Activated CD4-positive, alpha-beta T cell treated with anti-CD3 and anti-CD28 coated beads, Interleukin-2, amount 50 U/mL, for 48 hours (primary cell): ENCODE results near the gene SLC23A1.
"Not testable (repeated sequence)": the region's sequence is repeated elsewhere in the genome, so short reads cannot be mapped to it uniquely, and the experiment has no call there.

Experiments
- DNase-seq, 2 experiments: peaks; one replicate each; pipeline ENCODE4 v3.0.0-alpha.2; 2020

Gene SLC23A1

DNA sequence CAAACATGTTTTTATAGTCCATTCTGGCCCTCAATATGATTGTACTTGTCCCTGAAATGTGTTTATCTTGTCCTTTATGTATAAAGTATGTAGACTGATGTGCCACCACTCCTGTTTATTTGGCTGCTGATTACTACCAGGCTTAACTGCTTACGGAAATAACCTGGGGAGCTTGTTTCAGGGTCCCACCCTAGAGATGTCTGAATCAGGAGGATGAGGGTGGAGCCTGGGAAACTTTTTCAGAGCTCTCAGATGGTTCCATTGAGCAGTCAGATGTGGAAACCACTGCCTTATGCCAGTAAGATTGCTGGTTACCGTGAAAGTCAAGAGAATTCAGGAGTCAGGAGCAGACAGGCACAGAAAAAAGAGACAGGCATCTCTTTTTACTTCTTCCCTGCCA is 19.2 kb downstream of the SLC23A1 start:
- DNase-seq = no peak

DNA sequence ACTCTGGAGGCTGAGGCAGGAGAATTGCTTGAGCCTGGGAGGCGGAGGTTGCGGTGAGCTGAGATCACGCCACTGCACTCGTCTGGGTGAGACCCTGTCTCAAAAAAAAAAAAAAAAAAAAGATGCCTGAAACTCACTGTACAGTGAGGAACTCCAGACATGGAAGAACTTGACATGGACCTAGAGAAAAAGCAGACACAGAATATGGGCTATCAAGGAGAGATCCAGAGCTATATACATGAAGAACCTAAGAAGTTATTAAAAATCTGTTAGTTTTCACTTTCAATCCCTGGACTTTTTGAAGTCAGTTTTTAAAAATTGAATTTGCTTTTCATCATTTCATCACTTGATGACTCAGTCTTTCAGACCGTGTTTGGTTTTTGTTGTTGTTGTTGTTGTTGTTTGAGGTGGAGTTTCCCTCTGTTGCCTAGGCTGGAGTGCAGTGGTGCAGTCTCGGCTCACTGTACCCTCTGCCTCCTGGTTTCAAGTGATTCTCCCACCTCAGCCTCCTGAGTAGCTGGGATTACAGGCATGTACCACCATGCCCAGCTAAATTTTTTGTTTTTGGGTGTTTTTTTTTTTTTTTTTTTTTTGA is 21.2 kb downstream of the SLC23A1 start:
- no peak for DNase-seq

DNA sequence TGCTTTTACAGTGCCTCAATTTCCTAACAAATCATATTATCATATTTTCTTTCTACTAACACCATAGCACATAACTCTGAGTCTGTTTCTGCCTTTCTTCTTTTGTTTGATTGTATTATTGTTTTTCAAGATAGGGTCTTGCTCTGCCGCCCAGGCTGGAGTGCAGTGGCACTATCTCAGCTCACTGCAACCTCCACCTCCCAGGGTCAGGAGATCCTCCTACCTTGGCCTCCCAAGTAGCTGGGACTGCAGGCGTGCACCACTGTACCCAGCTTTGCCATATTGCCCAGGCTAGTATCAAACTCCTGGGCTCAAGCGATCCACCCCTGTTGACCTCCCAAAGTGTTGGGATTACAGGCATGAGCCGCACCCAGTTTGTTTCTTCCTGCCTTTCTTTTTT is 22.7 kb downstream of the SLC23A1 start:
- no peak for DNase-seq

DNA sequence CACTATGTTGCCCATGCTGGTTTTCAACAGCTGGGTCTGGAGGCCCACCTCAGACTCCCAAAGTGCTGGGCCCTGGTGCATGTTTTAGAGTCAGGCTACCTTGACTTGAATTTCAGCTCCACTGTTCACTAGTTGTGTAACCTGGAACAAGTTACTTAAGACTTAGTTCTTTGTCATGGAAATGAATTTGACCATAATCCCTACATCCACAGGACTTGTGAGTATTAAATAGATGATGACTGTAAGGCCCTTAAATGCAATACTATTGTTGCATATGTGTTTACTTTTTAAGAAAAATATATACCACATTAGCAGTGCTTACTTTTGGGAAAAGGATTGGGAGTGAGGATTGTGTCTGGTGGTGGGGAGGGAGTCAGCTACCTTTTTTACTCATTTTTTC is 25.0 kb downstream of the SLC23A1 start:
- DNase-seq = no peak

DNA sequence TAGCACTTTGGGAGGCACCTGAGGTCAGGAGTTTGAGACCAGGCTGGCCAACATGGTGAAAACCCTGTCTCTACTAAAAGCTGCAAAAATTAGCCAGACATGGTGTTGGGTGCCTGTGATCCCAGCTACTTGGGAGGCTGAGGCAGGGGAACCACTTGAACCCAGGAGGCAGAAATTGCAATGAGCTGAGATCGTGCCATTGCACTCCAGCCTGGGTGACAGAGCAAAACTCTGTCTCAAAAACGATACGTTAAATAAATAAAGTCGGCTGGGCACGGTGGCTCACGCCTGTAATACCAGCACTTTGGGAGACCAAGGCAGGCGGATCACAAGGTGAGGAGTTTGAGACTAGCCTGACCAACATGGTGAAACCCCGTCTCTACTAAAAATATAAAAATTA is 27.2 kb downstream of the SLC23A1 start:
- DNase-seq = not testable (repeated sequence)

DNA sequence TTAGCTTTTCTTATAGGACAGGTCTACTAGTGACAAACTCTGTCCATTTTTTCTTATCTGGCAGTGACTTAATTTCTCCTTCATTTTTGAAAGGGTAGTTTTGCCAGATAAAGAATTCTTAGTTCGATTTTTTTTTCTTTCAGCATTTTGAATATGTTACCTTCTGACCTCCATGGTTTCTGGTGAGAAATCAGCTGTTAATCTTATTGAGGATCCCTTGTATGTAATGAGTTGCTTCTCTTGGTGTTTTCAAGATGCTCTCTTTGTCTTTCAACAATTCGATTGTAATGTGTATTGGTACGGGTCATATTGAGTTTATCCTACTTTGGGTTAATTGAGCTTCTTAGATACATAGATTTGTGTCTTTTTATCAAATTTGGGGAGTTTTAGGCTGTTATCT is 28.9 kb downstream of the SLC23A1 start:
- no peak for DNase-seq

DNA sequence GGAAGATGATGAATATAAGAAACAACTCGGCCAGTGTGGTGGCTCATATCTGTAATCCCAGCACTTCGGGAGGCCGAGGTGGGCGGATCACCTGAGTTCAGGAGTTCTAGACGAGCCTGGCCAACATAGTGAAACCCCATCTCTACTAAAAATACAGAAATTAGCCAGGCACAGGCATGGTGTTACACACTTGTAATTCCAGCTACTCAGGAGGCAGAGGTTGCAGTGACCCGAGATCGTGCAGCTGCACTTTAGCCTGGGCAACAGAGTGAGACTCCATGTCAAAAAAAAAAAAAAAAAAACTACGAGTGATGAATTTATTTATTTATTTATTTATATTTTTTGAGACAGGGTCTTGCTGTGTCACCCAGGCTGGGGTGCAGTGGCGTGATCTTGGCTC is 35.2 kb downstream of the SLC23A1 start:
- DNase-seq = not testable (repeated sequence)

DNA sequence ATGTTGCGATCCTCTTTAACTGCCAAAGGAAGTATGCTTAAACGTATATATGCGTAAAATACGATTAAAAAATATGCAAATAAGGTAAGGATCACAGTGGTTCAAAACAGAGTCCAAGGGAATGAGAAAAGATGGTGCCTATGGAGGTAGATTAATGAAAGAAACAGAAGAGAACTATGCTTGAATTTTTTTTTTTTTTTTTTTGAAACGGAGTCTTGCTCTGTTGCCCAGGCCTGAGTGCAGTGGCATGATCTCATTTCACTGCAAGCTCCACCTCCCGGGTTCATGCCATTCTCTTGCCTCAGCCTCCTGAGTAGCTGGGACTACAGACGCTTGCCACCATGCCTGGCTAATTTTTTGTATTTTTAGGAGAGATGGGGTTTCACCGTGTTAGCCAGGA is 37.7 kb downstream of the SLC23A1 start:
- not testable (repeated sequence) for DNase-seq

DNA sequence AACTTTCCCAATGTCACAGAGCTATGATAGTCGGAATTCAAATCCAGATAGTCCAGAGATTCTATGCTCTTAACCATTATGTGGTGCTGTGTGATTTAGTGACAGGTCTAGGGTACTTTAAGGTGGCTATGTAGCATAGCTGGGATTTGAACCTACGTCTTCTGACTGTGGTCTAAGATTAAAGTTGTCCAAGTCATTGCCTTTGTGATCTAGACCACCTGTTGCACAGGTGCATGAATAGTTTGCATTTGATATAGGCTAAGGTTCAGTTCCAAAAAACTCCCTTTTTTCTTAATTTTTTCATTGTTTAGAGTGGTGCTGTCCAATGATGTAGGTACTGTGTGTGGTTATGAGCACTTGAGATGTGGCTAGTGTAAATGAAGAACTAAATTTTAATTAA is 38.9 kb downstream of the SLC23A1 start:
- no peak for DNase-seq

DNA sequence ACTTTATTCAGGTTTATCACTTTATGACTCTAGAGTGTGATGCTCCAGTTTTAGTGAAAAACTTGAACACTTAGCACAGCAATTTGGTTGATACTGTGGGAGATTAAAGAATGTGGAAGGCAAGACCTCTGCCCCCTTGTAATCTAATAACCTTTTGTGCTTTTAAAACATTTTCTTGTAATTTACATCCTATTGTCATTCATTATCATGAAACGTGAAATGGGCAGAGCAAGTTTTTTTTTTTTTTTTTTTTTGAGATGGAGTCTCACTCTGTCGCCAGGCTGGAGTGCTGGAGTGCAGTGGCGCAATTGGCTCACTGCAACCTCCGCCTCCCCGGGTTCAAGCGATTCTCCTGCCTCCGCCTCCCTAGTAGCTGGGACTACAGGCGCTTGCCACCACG is 39.6 kb downstream of the SLC23A1 start:
- DNase-seq = no peak

DNA sequence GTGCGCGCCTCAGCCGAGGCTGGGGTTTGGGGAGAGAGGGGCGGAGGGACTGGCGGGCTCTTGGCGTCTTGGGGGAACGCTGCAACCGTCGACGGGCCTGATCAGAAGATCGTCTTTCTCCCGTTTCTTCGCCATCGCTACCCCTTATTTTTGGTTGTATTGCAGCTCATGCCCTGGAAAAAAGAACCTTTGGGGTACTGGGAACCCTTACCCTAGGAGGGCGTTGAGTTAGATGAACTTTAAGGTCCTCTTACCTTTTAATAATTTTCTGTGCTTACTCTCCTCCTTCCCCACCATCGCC is 40.7 kb downstream of the SLC23A1 start:
- no peak for DNase-seq

DNA sequence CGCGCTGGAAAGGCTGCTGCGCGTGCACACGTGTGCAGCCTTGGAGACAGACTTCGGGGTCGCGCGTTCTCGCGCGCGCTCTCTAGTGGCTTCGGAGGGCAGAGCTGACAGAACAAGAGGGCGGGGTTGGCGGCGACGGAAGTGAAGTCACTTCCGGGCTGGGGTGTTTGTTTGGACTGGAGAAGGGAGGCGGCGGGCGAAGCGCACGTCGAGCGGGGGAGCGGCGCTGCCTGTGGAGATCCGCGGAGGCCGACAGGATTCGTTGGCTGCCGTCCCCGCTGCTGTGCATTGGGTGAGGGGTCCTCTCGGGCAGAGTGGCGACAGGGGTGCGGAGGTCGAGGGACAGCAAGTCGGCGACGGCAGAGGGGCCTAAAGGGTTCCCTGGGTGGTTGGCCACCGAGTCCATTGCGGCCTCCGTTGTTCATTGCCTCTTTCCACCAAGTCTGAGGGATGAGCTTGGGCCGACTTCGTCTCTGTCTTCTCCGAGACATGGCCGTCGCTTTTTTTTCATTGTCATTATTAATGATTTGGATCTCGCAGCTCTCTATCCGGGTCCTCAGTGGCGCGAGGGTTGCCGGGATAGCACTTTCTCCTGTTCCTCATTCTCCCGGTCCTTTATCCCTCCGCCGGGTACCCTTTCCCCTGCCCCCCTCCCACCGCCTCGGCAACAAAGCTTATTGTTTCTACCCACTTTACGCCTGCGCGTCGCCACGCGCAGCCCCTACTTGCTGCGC is 41.2 kb downstream of the SLC23A1 start, which contains the start of gene PAIP2:
TSS of gene PAIP2 (plus strand) at position 166 of the 734 bp plus-strand sequence. CDS start 21,931 bp downstream, outside the sequence.
- DNase-seq = peak; percentile 98 to 99

DNA sequence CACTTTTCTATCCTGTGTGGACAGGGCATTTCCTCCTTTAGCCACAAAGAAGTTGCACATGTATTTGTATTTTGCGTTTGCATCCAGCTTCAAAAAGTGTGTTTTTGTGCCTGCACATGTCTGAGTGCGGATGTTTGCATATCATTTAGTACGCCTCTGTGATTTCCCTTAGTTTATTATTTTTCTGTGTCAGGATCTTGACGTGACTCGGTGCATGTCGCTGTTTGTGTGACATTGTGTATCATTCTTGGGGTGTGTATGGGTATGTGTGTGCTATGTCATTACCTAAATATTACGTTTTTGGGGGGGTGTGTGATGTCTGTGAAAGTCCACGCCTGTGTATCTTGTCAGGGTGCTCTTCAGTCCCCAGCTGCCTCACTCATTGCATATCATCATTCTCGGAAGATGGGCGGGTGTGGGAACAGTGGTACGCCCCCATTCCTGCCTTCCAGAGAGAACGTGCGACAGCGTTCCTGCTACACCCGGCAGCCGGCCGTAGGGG is 41.9 kb downstream of the SLC23A1 start:
- DNase-seq = no peak

DNA sequence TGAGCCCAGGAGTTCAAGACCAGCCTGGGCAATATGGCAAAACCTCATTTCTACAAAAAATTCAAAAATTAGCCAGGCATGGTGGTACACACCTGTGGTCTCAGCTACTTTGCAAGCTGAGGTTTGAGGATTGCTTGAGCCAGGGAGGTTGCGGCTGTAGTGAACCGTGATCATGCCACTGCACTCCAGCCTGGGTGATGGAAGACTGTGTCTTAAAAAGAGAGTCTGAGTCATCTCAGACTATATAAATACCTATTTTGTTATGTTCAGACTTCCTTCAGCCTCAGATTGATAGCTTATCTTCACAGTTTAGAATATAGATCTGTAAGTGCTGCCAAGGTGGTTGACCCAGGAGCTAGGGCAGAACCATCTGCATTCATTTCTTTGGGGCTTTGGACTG is 43.0 kb downstream of the SLC23A1 start:
- no peak for DNase-seq

DNA sequence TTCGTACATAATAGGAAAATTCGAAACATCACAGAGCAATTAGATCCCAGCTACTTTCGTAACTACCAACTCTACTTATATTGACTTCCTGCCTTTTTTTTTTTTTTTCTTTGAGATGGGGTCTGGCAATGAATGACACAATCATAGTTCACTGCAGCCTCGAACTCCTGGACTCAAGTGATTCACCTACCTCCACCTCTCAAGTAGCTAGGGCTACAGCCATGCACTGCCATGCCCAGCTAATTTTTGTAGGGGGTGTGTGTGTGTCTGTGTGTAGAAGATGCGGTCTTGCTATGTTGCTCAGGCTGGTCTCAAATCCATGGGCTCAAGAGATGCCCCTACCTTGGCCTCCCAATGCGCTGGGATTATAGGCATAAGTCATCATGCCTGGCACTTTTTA is 47.3 kb downstream of the SLC23A1 start:
- no peak for DNase-seq
